HepG2 (cell line): ENCODE data around the gene MAPK4. TPM values are rescaled to one million over a fixed set of nuclear protein-coding genes. Genes with fewer than 3 reads are reported as not detected.
A peak's percentile ranks its signal among the peaks of the same experiment; 100 is the strongest.

ENCODE experiments used
- BRCA1 ChIP-seq: sonication (generic); formaldehyde crosslinking; IDR thresholded peaks from 2 replicates; pipeline ENCODE4 v1.4.0; 2020; ENCODE audit warnings: missing genetic modification reagents
- CEBPZ ChIP-seq: IDR thresholded peaks from 2 replicates; pipeline ENCODE4 v1.6.1; 2012; ENCODE audit warnings: low read length, improper control_type of control experiment
- FOXA3 ChIP-seq: IDR thresholded peaks from 2 replicates; pipeline ENCODE4 v1.6.1; 2016; ENCODE audit warnings: missing genetic modification reagents, missing compliant biosample characterization
- GPBP1L1 ChIP-seq: sonication (generic); formaldehyde crosslinking; IDR thresholded peaks from 2 replicates; pipeline ENCODE4 v1.5.0; 2020; ENCODE audit warnings: mild to moderate bottlenecking, missing genetic modification reagents
- HDAC2 ChIP-seq: sonication (generic); formaldehyde crosslinking; IDR thresholded peaks from 2 replicates; pipeline ENCODE4 v1.4.0; 2020; ENCODE audit warnings: missing genetic modification reagents
- HINFP ChIP-seq: sonication (generic); formaldehyde crosslinking; IDR thresholded peaks from 2 replicates; pipeline ENCODE4 v1.4.0; 2020; ENCODE audit warnings: low read depth, mild to moderate bottlenecking, missing genetic modification reagents
- HNRNPL ChIP-seq: fragments of 200-400 bp; formaldehyde crosslinking; IDR thresholded peaks from 2 replicates; pipeline ENCODE4 v1.6.1; 2017; ENCODE audit warnings: mild to moderate bottlenecking, low read depth, low read length
- HNRNPLL ChIP-seq: fragments of 200-400 bp; formaldehyde crosslinking; IDR thresholded peaks from 2 replicates; pipeline ENCODE4 v1.6.1; 2017; ENCODE audit warnings: mild to moderate bottlenecking, low read depth, low read length; ENCODE audit not compliant: poor library complexity, severe bottlenecking
- HOXA9 ChIP-seq: sonication (generic); formaldehyde crosslinking; IDR thresholded peaks from 2 replicates; pipeline ENCODE4 v1.8.1; 2022; ENCODE audit warnings: missing genetic modification reagents, mild to moderate bottlenecking, moderate library complexity, borderline replicate concordance
- NR3C1 ChIP-seq: sonication (generic); formaldehyde crosslinking; IDR thresholded peaks from 2 replicates; pipeline ENCODE4 v1.4.0; 2020; ENCODE audit warnings: missing genetic modification reagents
- PREB ChIP-seq: sonication (generic); formaldehyde crosslinking; IDR thresholded peaks from 2 replicates; pipeline ENCODE4 v1.4.0; 2020; ENCODE audit warnings: missing genetic modification reagents
- ZNF253 ChIP-seq: sonication (generic); formaldehyde crosslinking; IDR thresholded peaks from 2 replicates; pipeline ENCODE4 v1.8.0; 2022; ENCODE audit warnings: mild to moderate bottlenecking, missing genetic modification reagents, borderline replicate concordance
- ZNF652 ChIP-seq: IDR thresholded peaks from 2 replicates; pipeline ENCODE4 v1.6.1; 2016; ENCODE audit warnings: low read depth, borderline replicate concordance
- polyA plus RNA-seq, 8 experiments: library from polyadenylated mRNA; depleted of rRNA in 3 of 8; stranded (reverse) in 7 of 8; unstranded in 1 of 8; fragments of >200 nt; fragmentation: Illumina TruSeq in 4 of 8; extraction: Trizol in 4 of 8; gene quantifications; 2 replicates each; pipeline versions ENCODE4 v1.2.1 to v1.2.3, GENCODE V29; 2011 to 2016; ENCODE audit warnings: low read depth in 4 of 8, missing spikeins in 1 of 8, mixed read lengths in 1 of 8; ENCODE audit not compliant: insufficient read depth in 1 of 8
- total RNA-seq, 5 experiments: library from RNA; depleted of rRNA; stranded (reverse); fragments of >200 nt; fragmentation: Illumina TruSeq; extraction: Trizol; gene quantifications; 2 replicates each; pipeline ENCODE4 v1.2.3, GENCODE V29; 2016; ENCODE audit warnings: low read depth in 1 of 5
- TF ChIP-seq, protein P1 (sequence below): sonication (generic); formaldehyde crosslinking; conservative IDR thresholded peaks from 2 replicates; pipeline ENCODE4 v1.8.0; 2022; ENCODE audit warnings: low read depth, missing genetic modification reagents
- TF ChIP-seq, protein P2 (sequence below): IDR thresholded peaks from 2 replicates; pipeline ENCODE4 v1.6.1; 2016; ENCODE audit warnings: missing biosample characterization, missing genetic modification reagents, low read depth

Gene MAPK4
- total and polyA plus RNA-seq, 2 of the 13 experiments (the other 11 are each of a cell fraction or from before 2014, with no cell fraction given), result not detected

DNA sequence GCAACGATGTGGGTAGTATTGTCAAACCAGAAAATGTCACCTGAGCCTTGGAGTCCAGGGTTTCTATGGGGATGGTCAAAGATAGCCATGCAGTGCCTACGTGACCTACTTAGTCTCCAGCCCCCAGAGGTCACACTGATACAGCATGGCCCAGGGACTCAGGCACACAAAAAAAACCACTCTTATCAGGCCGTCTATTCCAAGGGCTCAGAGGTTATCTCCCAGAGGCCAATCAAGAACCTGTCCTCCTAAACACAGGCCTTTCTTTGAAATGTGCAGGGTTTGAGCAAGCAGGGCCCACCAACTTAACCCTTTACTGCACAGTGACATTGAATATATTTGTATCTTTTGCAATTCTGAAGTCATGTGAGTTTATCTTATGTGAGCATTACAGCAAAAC, 177.2 kb downstream of the MAPK4 start (continued):
- TF ChIP-seq HINFP (CRISPR knock-in tag) (no peak), HNRNPLL (no peak), ZNF652 (peak; percentile 97), BRCA1 (CRISPR knock-in tag) (no peak), CEBPZ (no peak), HNRNPL (no peak), NR3C1 (no peak), PREB (CRISPR knock-in tag) (no peak), GPBP1L1 (CRISPR knock-in tag) (no peak), HOXA9 (CRISPR knock-in tag) (no peak), HDAC2 (peak; percentile 52; the same call in 1 of the 2 replicates), FOXA3 (CRISPR knock-in tag) (no peak; the same call in 1 of the 2 replicates), ZNF253 (no peak)
- TF ChIP-seq, protein P1, sequence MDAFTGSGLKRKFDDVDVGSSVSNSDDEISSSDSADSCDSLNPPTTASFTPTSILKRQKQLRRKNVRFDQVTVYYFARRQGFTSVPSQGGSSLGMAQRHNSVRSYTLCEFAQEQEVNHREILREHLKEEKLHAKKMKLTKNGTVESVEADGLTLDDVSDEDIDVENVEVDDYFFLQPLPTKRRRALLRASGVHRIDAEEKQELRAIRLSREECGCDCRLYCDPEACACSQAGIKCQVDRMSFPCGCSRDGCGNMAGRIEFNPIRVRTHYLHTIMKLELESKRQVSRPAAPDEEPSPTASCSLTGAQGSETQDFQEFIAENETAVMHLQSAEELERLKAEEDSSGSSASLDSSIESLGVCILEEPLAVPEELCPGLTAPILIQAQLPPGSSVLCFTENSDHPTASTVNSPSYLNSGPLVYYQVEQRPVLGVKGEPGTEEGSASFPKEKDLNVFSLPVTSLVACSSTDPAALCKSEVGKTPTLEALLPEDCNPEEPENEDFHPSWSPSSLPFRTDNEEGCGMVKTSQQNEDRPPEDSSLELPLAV (CRISPR knock-in tag), result no peak
- TF ChIP-seq, protein P2, sequence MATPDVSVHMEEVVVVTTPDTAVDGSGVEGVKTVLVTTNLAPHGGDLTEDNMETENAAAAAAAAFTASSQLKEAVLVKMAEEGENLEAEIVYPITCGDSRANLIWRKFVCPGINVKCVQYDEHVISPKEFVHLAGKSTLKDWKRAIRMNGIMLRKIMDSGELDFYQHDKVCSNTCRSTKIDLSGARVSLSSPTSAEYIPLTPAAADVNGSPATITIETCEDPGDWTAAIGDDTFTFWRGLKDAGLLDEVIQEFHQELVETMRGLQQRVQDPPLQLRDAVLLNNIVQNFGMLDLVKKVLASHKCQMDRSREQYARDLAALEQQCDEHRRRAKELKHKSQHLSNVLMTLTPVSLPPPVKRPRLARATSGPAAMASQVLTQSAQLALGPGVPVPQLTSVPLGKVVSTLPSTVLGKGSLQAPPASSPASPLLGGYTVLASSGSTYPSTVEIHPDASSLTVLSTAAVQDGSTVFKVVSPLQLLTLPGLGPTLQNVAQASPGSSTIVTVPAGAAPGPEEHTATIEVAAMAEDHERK (CRISPR knock-in tag), result no peak
